HFF-Myc (cell line): Measurements from ENCODE around the gene RUBCN.
"Not testable (repeated sequence)": the region's sequence is repeated elsewhere in the genome, so short reads cannot be mapped to it uniquely, and the experiment has no call there.

ENCODE experiments used
- DNase-seq: peaks from one replicate; pipeline ENCODE4 v3.0.0-alpha.2; 2011; ENCODE audit warnings: low read depth; ENCODE audit errors: extremely low read depth
- H3K4me3 ChIP-seq: replicated peaks from 2 replicates; pipeline ENCODE4 v1.5.1; 2011; ENCODE audit warnings: low read depth, mild to moderate bottlenecking, control low read depth, low read length
- TF ChIP-seq, protein P1 (sequence below): IDR thresholded peaks from 2 replicates; pipeline ENCODE4 v1.5.1; 2012; ENCODE audit warnings: mild to moderate bottlenecking, low read depth, low read length, control low read depth; ENCODE audit errors: missing control alignments

Gene RUBCN

DNA sequence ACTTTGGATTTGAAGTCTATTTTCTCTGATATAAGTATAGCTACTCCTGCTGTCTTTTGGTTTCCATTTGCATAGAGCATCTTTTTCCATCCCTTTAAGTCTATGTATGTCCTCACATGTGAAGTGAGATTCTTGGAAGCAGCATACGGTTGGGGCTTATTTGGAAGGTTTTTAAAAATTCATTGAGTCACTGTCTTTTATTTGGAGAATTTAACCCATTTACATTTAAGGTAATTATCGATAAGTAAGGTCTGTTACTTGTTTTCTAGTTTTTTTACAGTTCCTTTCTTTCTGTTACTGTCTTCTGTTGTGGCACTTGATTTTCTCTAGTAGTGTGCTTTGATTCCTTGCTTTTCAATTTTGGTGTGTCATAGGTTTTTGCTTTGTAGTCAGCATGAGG lies 14.0 kb downstream of the RUBCN start:
- no peak for DNase-seq
- no peak overlapping the region for H3K4me3 ChIP-seq
- TF ChIP-seq, protein P1, sequence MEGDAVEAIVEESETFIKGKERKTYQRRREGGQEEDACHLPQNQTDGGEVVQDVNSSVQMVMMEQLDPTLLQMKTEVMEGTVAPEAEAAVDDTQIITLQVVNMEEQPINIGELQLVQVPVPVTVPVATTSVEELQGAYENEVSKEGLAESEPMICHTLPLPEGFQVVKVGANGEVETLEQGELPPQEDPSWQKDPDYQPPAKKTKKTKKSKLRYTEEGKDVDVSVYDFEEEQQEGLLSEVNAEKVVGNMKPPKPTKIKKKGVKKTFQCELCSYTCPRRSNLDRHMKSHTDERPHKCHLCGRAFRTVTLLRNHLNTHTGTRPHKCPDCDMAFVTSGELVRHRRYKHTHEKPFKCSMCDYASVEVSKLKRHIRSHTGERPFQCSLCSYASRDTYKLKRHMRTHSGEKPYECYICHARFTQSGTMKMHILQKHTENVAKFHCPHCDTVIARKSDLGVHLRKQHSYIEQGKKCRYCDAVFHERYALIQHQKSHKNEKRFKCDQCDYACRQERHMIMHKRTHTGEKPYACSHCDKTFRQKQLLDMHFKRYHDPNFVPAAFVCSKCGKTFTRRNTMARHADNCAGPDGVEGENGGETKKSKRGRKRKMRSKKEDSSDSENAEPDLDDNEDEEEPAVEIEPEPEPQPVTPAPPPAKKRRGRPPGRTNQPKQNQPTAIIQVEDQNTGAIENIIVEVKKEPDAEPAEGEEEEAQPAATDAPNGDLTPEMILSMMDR = no peak

DNA sequence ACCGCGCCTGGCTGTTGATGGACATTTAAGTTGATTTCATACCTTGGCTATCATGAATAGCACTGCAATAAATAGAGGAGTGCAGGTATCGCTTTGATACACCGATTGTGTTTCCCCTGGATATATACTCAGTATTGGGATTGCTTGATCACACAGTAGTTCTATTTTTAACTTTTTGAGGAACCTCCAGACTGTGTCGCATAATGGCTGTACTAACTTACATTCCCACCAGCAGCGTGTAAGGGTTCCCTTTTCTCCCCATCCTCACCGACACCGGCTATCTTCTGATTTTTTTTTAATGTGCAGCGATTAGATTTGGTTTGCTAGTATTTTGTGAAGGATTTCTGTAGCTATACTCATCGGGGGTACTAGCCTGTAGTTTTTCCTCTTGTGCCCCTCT lies 16.0 kb downstream of the RUBCN start:
- TF ChIP-seq, protein P1 = no peak
- no peak for DNase-seq
- H3K4me3 ChIP-seq = no peak overlapping the region

DNA sequence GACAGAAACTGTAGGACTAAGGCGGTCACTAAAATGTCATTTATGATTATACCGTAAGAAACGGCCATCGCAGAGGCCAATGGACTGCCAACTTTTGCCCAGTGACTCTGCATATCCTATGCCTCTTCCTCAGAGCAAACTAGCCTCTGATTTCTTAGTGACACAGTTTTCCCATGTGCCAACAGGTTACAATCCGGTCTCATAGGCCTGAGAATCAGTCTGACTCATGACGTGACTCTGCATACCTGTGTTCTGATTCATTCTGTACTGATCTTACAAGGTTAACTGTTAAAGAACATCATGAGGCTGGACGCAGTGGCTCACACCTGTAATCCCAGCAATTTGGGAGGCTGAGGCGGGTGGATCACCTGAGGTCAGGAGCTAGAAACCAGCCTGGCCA lies 17.8 kb downstream of the RUBCN start:
- TF ChIP-seq, protein P1 = no peak

DNA sequence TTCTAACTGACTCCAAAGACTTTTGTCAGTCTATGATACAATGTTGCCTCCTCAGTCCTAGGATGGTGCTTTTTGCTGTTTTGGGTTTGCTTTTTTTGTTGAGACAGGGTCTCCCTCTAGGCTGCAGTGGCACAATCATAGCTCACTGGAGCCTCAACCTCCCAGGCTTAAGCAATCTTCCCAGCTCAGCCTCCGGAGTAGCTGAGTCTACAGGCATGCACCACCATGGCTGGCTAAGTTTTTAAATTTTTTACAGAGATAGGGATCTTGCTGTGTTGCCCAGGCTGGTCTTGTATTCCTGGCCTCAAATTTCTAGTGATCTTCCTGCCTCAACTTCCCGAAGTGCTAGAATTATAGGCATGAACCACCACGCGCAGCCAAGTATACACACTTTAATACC lies 22.5 kb downstream of the RUBCN start:
- no peak overlapping the region for H3K4me3 ChIP-seq
- no peak for DNase-seq
- TF ChIP-seq, protein P1 = no peak

More for the DNA sequence above, 17.8 kb downstream of the RUBCN start:
- no peak overlapping the region for H3K4me3 ChIP-seq
- DNase-seq = no peak

DNA sequence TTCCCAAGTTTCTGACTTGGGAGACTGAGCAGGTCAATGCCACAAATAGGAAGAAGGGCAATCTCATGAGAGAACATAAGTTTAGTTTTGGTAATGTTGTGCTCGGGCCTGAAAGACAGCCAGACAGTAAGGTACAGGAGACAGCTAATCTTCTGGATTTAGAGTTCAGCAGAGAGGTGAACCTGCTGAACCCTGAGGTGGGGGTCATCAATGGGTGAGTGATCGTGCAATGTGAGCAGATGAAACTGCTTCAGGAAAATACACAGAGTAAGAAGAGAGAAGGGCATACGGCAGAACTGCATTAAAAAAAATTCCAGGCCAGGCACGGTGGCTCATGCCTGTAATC lies 23.3 kb downstream of the RUBCN start:
- no peak overlapping the region for H3K4me3 ChIP-seq
- DNase-seq = no peak
- TF ChIP-seq, protein P1 = no peak

DNA sequence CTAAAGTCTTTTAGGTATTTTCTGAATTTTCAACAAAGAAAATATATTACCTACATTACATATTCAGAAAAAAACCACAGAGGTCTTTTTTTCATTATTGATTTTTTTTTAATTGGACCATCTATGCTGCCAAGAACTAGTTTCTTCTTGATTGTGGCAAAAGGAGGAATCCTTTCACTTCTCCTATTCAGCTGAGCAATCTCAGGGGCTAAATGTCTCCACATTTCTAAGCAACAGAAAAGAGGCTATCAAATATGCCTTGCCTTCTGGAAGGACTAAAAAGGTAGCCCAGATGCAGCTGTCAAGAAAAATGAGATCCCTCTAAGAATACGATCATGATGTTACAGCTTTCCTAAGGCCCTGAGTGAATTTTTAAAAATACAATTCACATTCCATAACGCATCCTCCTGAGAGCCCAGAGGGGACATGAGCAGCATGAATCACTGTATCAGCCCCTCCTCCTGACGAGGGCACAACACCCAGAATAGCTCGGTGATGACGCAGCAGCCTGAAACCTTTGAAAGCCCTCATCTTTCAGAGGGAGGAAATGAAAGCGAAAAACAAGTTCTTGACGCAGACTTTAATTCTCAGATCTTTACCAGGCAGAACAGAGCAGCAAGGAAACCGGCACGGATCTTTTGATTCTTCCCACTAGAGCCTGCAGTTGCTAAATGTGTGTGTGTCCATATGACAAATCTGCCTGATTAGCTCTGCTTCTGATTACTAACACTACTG lies 24.6 kb downstream of the RUBCN start:
- TF ChIP-seq, protein P1 = no peak
- DNase-seq = peak; percentile 92
- peak overlapping the region; percentile 32 for H3K4me3 ChIP-seq

DNA sequence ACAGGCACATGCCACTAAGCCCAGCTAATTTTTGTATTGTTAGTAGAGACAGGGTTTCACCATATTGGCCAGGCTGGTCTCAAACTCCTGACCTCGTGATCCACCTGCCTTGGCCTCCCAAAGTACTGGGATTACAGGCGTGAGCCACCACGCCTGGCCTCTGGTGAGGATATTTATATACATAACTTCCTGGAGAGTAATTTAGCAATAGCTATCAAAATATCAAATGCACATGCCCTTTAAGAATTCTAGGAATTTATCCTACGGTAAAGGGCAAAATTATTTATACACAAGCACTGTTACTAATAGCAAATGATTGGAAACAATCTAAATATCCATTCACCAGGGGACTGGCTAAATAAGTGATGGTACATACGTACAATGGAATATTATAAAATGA lies 25.7 kb downstream of the RUBCN start:
- DNase-seq, H3K4me3 ChIP-seq: not testable (repeated sequence)
